Activated CD8-positive, alpha-beta memory T cell treated with anti-CD3 and anti-CD28 coated beads, Interleukin-2, amount 50 U/mL, for 1 hour (primary cell): Measurements from ENCODE around the gene CARD11.

Experiments used
- DNase-seq: peaks from one replicate; pipeline ENCODE4 v3.0.0-alpha.2; 2020; ENCODE audit errors: extremely low read depth

CARD11 gene

GRCh38 chr7:2981103-2981480, 62.6 kb downstream of the CARD11 start:
- no peak for DNase-seq

GRCh38 chr7:2980401-2981102, 63.1 kb downstream of the CARD11 start:
- no peak for DNase-seq

- DNase-seq, result no peak
Measured at GRCh38 chr7:2979951-2980350, 63.7 kb downstream of the CARD11 start.

- no peak for DNase-seq
Measured at GRCh38 chr7:2979201-2979631, 64.5 kb downstream of the CARD11 start.

- peak; percentile 27 for DNase-seq
Measured at GRCh38 chr7:2978408-2978807, 65.3 kb downstream of the CARD11 start.

- no peak for DNase-seq
Measured at GRCh38 chr7:2975821-2976371, 67.8 kb downstream of the CARD11 start.

- no peak for DNase-seq
Measured at GRCh38 chr7:2974093-2974819, 69.4 kb downstream of the CARD11 start.

GRCh38 chr7:2972835-2973161, 70.9 kb downstream of the CARD11 start:
- no peak for DNase-seq

GRCh38 chr7:2971914-2972834, 71.5 kb downstream of the CARD11 start:
- DNase-seq, result no peak

- DNase-seq, result no peak
Measured at GRCh38 chr7:2970861-2971260, 72.8 kb downstream of the CARD11 start.

GRCh38 chr7:2970307-2970664, 73.4 kb downstream of the CARD11 start:
- DNase-seq, result no peak

GRCh38 chr7:2969398-2970306, 74.0 kb downstream of the CARD11 start:
- DNase-seq, result no peak

GRCh38 chr7:2968616-2969397, 74.9 kb downstream of the CARD11 start:
- DNase-seq, result no peak

- DNase-seq, result no peak
Measured at GRCh38 chr7:2968176-2968575, 75.5 kb downstream of the CARD11 start.

GRCh38 chr7:2967705-2968104, 76.0 kb downstream of the CARD11 start:
- no peak for DNase-seq

- DNase-seq, result no peak
Measured at GRCh38 chr7:2967253-2967652, 76.4 kb downstream of the CARD11 start.

- no peak for DNase-seq
Measured at GRCh38 chr7:2966466-2967078, 77.1 kb downstream of the CARD11 start.

- no peak for DNase-seq
Measured at GRCh38 chr7:2965745-2966270, 77.9 kb downstream of the CARD11 start.

- DNase-seq, result no peak
Measured at GRCh38 chr7:2965301-2965700, 78.4 kb downstream of the CARD11 start.

- DNase-seq, result no peak
Measured at GRCh38 chr7:2964208-2964607, 79.5 kb downstream of the CARD11 start.
